HG03460 (cell line): Measurements from ENCODE around the gene ZNF362.

Source experiments
- ATAC-seq: cut with Tn5 transposase; IDR thresholded peaks from one replicate; pipeline ENCODE4 v1.9.1; 2021; ENCODE audit not compliant: unreplicated experiment

ZNF362 gene

GRCh38 chr1:33244143-33244808 is 12.0 kb upstream of the ZNF362 start:
- ATAC-seq = no peak

- ATAC-seq = no peak
These were observed 11.5 kb upstream of the ZNF362 start for GRCh38 chr1:33244809-33245186.

GRCh38 chr1:33246171-33246570 is 10.1 kb upstream of the ZNF362 start:
- no peak for ATAC-seq

GRCh38 chr1:33247545-33247944 is 8.7 kb upstream of the ZNF362 start:
- ATAC-seq = no peak

DNA sequence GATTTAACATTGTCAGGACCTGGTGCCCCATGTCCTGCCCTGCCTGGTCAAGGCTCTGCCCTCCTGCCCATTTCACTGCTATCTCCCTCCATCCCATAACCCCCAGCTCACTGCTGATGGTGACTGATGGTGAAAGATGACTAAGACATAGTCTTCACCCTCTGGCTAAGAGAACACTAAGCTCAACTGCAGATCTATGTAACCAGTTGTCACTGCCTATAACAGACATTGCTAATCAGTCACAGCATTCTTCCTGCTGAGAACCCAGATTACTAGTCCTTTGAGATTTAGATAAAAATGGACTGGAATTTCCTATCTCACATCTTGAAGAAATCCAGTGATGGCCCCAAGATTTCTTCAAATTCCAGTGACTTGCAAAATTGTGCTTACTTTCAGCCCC is 8.0 kb upstream of the ZNF362 start:
- no peak for ATAC-seq

DNA sequence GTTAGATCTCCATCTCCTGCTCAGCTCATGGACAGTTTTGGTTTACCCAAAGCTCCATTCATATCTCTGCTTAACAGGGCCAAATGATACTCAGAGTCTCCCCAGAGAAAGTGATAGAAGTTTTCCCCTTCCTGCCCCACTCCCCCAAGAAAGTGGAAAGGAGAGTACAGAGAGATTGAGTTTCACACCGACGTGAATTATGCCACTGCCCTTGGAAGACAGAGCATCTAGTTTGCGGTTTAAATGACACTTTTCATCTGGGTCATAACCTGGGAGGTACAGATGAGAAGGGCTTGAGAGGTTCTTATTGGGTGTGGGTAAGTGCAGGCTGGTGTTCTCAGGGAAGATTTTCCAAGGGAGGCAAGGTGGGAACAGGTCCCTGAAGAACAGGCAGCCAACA is 6.9 kb upstream of the ZNF362 start:
- no peak for ATAC-seq

DNA sequence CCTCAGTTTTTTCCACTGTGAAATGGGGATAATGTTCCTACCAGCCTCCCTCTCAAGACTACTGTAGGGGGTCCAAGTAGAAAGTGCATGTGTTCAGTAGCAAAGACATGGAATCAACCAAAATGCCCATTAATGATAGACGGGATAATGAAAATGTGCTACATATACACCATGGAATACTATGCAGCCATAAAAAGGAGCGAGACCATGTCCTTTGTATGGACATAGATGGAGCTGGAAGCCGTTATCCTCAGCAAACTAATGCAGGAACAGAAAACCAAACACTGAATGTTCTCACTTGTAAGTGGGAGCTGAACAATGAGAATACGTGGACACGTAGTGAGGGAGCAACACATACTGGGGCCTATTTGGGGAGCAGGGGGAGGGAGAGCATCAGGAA is 6.1 kb upstream of the ZNF362 start:
- ATAC-seq = no peak

- ATAC-seq = no peak
These were observed 5.6 kb upstream of the ZNF362 start for GRCh38 chr1:33250724-33251123.

- no peak for ATAC-seq
These were observed 1.8 kb upstream of the ZNF362 start for GRCh38 chr1:33254491-33254890.

GRCh38 chr1:33255347-33256220 is 708 bp upstream of the ZNF362 start:
- no peak for ATAC-seq

- no peak for ATAC-seq
These were observed 146 bp upstream of the ZNF362 start for GRCh38 chr1:33256221-33256470.

DNA sequence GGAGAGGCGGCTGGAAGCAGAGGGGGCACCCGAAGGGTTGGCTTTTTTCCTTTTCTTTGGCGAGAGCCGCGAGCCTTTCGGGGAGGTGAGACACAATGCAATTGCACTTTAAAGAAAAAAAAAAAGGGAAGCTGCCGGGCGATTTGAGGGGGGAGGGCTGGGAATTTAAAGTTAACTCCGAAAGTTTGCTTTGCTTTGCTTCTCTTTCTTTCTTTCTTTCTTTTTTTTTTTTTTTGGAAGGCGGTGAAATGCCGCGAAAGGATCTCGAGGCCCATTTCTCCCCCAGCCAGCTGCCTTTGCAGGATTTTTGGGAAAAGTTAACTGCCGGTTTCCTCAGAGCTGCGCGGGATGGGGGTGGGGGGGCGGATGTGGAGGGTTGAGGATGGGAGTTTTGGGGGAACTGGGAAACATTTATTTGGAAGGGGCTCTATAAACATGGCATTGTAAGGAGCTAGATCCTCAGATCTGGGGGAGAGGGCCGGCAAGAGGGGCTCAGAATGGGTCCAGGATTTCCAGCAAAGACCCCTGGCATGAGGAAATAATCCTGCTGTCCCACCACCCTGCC is 997 bp downstream of the ZNF362 start:
- no peak for ATAC-seq

DNA sequence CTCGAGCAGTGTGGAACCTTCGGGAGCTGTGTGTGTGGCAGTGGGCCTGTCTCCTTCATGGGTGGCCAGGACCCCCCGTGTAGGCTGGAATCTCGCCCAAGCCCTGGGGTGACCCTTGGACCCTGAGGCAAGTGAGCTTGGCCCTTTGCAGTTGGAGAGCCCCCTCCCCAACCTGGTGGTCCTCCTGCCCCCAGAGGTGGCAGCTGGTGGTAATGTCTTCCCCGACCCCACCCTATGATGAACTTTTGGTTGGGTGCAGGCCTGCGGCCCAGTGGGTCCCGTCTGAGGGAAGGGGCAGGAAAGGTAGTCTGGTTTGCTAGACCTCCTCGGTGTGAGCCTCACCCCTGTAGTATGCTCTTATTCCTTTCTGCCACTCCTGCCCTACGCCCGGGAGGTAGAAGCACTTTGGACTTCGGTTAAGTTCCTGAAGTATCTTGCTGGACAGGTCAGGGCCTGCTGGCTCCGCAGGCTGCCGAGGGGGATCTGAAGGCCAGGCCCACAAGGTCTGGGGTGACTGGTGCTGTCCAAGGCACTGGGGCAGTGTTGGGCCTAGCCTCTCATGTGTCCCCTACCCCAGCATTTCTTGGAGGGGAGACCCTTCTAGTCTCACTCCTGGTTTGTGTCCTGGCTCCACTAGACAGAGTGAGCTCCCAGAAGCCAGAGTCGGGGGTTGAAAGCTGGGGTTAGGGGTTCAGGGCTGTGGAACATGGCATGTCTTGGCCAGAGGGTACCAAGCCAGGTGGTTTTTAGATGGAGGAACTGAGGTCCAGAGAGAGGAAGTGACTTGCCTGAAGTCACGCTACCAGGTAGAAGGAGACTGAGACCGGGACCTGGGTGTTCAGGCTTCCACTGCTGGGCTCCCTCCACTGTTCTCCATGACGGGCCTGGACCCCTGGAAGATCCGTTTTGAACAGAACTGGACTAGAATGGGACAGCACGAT is 1.8 kb downstream of the ZNF362 start:
- no peak for ATAC-seq

DNA sequence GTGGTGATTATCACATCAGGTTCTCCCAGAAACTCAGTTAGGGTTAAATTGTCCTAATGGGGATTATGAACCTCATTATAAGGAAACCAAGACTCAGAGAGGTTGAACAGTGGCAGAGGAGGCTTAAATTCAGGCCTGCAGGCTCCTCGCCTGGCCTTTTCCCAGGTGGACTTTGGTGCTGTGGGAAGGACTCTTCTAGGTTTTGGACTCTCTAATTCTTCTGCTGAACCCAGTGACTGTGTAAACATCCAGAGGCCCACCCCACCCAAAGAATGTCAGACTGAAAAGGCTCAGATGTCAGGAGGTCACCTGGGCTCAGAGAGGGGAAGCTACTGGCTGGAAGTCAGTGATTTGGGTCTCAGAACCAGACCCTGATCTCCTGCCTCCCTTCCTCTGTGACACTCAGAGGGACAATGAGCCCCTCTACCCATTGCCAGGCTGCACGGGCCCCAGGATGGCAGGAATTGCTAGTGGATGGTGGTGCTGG is 2.5 kb downstream of the ZNF362 start:
- no peak for ATAC-seq

DNA sequence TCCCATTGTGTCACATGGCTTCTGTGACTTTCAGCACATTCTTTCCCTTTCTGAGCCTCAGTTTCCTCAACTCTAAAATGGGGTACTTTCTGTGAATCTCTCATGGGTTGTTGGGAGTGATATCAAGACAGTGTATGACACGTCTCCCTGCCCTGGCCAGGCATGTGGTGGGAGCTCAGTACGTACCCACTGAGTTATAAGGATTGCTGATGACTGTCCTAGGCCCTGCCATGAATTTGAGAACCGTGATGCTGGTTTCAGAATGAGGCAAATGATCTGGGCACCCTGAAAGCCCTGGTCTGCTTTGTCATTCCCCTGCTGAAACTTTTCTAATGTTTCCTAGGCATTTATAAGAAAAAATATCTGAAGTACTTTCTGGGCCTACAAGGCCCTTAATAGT is 3.6 kb downstream of the ZNF362 start:
- no peak for ATAC-seq

DNA sequence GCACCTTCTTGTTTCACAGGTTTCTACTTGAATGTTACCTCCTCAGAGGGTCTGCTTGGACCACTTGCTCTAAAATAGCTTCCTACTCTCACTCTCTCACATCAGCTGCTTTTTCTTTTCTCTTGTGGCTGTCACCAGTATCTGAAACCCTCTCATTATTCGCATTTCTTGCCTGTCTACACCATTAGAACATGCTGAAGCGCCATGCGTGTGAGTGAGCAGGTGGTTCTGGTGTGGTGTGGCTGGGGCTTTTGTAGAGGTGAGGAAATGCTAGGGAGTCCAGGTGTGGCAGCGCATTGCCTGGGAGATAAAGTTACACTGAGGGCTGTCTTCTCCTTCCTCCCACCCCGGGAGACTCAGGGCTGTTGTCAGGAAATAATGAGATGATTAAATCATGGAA is 4.1 kb downstream of the ZNF362 start:
- ATAC-seq = no peak

GRCh38 chr1:33261344-33261743 is 5.1 kb downstream of the ZNF362 start:
- ATAC-seq = no peak

- no peak for ATAC-seq
These were observed 7.7 kb downstream of the ZNF362 start for GRCh38 chr1:33263890-33264504.

DNA sequence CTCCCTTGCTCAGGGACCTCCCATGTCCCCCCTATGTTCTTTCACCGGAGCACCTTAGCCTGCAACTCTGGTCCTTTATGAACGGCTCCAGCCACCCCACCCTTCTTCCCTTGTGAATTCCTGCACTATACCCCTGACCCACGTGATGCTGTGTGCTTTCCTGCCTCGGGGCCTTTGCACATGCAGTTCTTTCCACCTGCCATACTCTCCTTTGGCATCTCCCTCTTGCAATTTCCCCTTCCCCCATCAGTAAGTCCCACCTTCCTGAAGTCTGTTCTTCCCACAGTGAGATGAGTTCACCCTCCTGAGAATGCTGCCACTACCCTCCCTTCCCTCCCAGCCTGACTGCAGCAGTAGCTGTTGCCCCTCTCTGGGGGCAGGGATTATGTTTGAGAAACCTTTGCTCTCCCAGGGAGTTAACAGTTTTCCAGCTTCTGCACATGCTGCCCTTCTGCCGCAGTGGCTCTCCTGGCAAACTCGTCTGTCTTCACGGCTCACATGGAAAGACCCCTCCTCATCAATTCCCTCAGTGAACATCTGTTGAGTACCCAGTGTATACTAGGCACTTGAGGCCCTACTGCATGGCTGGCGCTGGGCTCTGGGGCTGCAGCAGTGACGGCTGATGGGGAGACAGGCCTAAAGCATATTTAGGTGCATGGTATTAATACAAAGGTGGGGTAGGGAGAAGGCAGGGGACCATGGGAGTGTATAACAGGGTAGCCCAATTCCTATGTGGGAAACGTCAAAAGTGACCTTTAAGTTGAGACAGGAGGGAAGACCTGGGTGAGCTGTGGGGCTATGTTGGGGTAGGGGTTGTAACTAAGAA is 9.7 kb downstream of the ZNF362 start:
- no peak for ATAC-seq

GRCh38 chr1:33266766-33267165 is 10.5 kb downstream of the ZNF362 start:
- no peak for ATAC-seq
